Esophagus (tissue), 2 donors: ENCODE measurements around the gene CEMP1. TPM values are rescaled to one million over a fixed set of nuclear protein-coding genes. Genes with fewer than 3 reads are reported as not detected.
"Not testable (repeated sequence)": the region's sequence is repeated elsewhere in the genome, so short reads cannot be mapped to it uniquely, and the experiment has no call there.

Experiments
- H3K27ac ChIP-seq, 2 donors: one replicate each; pipeline ENCODE4 v1.5.1; 2013; ENCODE audit warnings: low read depth in 2 of 2, mild to moderate bottlenecking in 2 of 2, inconsistent platforms in 1 of 2, low read length in 1 of 2, moderate library complexity in 1 of 2
- H3K27me3 ChIP-seq, 2 donors: one replicate each; pipeline ENCODE4 v1.6.1; 2013; ENCODE audit warnings: low read length in 2 of 2, control low read depth in 1 of 2, mild to moderate bottlenecking in 1 of 2; ENCODE audit not compliant: insufficient read depth in 2 of 2, control insufficient read depth in 1 of 2
- H3K36me3 ChIP-seq, 2 donors: one replicate each; pipeline ENCODE4 v1.6.1; 2013; ENCODE audit warnings: low read length in 1 of 2; ENCODE audit not compliant: control insufficient read depth in 2 of 2, insufficient read depth in 2 of 2
- H3K4me1 ChIP-seq, 2 donors: one replicate each; pipeline ENCODE4 v1.6.1; 2013; ENCODE audit warnings: low read length in 1 of 2; ENCODE audit not compliant: control insufficient read depth in 2 of 2, insufficient read depth in 2 of 2
- H3K4me3 ChIP-seq, 2 donors: one replicate each; pipeline ENCODE4 v1.5.1; 2013; ENCODE audit warnings: low read length in 2 of 2, mild to moderate bottlenecking in 2 of 2, low read depth in 1 of 2, moderate library complexity in 1 of 2
- H3K9me3 ChIP-seq, 2 donors: one replicate each; pipeline ENCODE4 v1.6.1; 2013; ENCODE audit warnings: mild to moderate bottlenecking in 2 of 2, low read depth in 1 of 2, low read length in 1 of 2, moderate library complexity in 1 of 2; ENCODE audit not compliant: control insufficient read depth in 2 of 2, insufficient read depth in 1 of 2
- WGBS, 2 donors: extraction: QIAGEN DNeasy Blood & Tissue Kit; methylation state at CpG; one replicate each; pipeline ENCODE4 v1.1.7; 2013; 5-methylcytosine and 5-hydroxymethylcytosine counted together
- polyA plus RNA-seq, 2 donors: library from polyadenylated mRNA; stranded (reverse); fragments of 200-250 nt; gene quantifications; one replicate each; pipeline ENCODE4 v1.2.3, GENCODE V29; 2013
- donor health status: healthy with polysubstance abuse.
- donor health status: Bipolar disorder and iron deficiency.

The CEMP1 gene
- polyA plus RNA-seq, 2 donors, result 0.18 to 0.55 TPM

DNA sequence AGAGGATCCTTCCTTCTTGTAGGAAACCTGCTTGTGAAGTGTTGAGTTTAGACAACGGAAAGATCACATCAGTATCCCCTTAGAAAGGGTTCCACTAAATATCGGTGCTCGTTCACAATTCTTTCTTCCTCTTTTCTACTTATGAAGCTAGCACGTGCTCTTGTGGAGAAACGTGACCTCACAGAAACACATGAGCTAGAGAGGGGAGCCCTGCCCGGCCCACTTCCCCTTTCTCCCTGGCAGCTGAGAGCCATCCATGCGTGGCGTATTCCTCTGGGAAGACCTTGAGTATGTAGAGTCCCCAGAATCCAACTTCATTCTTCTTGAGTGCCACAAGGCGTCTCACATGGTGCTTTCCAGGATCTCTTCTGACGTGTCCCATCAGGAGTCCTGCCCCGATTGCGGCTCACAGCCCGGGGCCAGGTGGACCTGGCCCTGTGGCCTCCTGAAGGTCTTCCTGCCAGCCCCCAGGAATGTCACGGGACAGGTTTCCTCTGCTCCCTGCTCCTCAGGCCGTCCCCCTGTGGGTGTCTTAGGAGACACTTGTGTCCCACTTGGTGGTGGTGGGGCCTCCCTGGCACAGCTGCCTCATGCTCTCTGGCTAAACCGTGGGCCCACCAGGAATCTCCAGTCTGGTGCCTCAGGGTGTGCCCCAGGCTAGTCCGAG lies 29.1 kb upstream of the CEMP1 start:
- not testable (repeated sequence) for H3K27me3 ChIP-seq, H3K9me3 ChIP-seq, H3K4me3 ChIP-seq, H3K27ac ChIP-seq, H3K36me3 ChIP-seq, H3K4me1 ChIP-seq
- 69 to 83% methylated on average over 6 to 9 of the region's 17 CpGs for WGBS, 2 donors

DNA sequence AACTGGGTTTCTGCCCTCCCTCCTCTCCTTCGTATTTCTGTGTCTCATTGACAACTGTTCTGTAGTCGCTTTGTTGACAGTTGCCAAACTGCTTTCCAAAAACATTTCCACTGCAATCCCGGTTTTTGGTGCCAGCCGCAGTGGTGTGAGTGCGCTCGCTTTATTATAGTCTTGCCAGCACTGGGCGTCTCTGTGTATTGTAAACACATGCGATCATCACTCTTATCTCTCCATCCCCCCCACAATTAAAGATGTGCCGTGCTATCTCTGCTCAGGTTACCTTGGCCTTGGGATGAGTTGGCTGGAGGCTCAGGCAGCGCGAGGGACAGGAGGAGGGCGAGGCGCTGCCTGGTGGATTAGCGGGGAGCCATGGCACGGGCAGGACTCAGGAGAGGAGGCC lies 25.9 kb upstream of the CEMP1 start:
- not testable (repeated sequence) for H3K27me3 ChIP-seq, H3K9me3 ChIP-seq, H3K36me3 ChIP-seq, H3K4me1 ChIP-seq, H3K4me3 ChIP-seq, H3K27ac ChIP-seq
- WGBS, 2 donors, result 87 to 89% methylated on average over 6 of the region's 15 CpGs

- not testable (repeated sequence) for H3K27me3 ChIP-seq, H3K27ac ChIP-seq
- WGBS, 2 donors, result no CpG with 5 or more reads among the region's 13 CpGs
Observed at GRCh38 chr16:2554709-2555425, 23.7 kb upstream of the CEMP1 start.

DNA sequence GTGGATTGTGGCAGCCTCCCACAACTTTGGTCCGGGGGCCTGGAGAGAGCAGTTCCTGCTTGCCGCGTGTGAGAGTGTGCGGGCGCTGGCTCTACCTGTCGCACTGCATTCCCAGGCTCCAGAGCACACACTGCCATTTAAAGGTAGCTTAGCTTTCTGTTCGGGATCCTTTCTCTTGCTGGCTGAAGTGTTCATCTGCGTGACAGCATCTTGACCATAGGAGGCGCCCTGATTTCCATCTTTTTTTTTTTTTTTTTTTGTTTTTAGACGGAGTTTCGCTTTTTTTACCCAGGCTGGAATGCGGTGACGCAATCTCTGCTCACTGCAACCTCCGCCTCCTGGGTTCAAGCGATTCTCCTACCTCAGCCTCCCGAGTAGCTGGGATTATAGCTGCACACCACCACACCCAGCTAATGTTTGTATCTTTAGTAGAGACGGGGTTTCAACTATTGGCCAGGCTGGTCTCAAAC lies 20.2 kb upstream of the CEMP1 start:
- not testable (repeated sequence) for H3K4me1 ChIP-seq, H3K27ac ChIP-seq, H3K4me3 ChIP-seq, H3K36me3 ChIP-seq, H3K9me3 ChIP-seq, H3K27me3 ChIP-seq
- 47 to 58% methylated on average over 11 to 12 of the region's 17 CpGs for WGBS, 2 donors

More at GRCh38 chr16:2554709-2555425, 23.7 kb upstream of the CEMP1 start:
- H3K9me3 ChIP-seq, H3K36me3 ChIP-seq, H3K4me3 ChIP-seq, H3K4me1 ChIP-seq: not testable (repeated sequence)

GRCh38 chr16:2550283-2550878 lies 19.2 kb upstream of the CEMP1 start:
- H3K4me3 ChIP-seq, H3K36me3 ChIP-seq, H3K9me3 ChIP-seq, H3K4me1 ChIP-seq, H3K27ac ChIP-seq, H3K27me3 ChIP-seq: not testable (repeated sequence)
- no CpG with 5 or more reads among the region's 14 CpGs for WGBS, 2 donors

DNA sequence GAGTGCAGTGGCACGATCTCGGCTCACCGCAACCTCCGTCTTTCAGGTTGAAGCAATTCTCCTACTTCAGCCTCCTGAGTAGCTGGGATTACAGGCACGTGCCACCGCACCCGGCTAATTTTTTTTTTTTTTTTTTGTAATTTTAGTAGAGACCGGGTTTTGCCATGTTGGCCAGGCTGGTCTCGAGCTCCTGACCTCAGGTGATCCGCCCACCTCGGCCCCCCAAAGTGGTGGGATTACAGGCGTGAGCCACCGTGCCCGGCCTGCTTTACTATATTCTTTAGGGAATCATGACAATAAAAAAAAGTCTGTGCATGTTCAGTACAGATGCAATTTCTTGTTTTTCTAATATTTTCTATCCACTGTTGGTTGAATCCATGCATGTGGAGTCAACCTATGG lies 12.6 kb upstream of the CEMP1 start:
- not testable (repeated sequence) for H3K4me3 ChIP-seq, H3K9me3 ChIP-seq, H3K27me3 ChIP-seq, H3K36me3 ChIP-seq, H3K4me1 ChIP-seq, H3K27ac ChIP-seq
- WGBS, 2 donors, result 83 to 91% methylated on average over 14 of the region's 14 CpGs

- not testable (repeated sequence) for H3K27me3 ChIP-seq, H3K27ac ChIP-seq, H3K4me3 ChIP-seq, H3K9me3 ChIP-seq, H3K36me3 ChIP-seq, H3K4me1 ChIP-seq
- 35 to 66% methylated on average over 5 to 6 of the region's 6 CpGs for WGBS, 2 donors
Observed at GRCh38 chr16:2541409-2541808, 10.2 kb upstream of the CEMP1 start.

DNA sequence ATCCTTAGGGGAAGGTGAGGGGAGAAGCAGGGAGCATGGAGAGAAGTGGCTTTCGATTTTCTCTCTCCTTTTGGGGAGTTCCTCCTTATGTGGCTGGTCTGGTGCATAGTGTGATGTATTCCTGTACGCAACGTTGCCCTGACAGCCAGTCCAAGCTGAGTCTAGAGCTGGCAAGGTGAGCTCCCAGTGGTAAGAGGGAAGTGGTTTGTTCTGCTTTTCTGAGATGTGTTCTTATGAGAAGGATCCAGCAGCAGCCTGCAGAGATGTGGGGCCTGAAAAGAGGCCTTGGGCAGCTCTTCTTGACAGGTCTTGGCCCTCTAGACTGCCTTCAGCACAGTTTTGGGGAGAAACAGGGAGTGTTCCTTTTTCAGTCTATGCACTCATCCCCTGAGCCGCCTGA lies 9.7 kb upstream of the CEMP1 start:
- H3K27ac ChIP-seq, H3K4me3 ChIP-seq, H3K27me3 ChIP-seq, H3K36me3 ChIP-seq, H3K9me3 ChIP-seq: not testable (repeated sequence)
- 70 to 78% methylated on average over 4 of the region's 4 CpGs for WGBS, 2 donors
- peaks cover 3 to 14% of the 10 kb centered on the region in 2 donors for H3K4me1 ChIP-seq

- H3K36me3 ChIP-seq, H3K9me3 ChIP-seq, H3K27ac ChIP-seq, H3K4me3 ChIP-seq, H3K27me3 ChIP-seq: not testable (repeated sequence)
- peaks cover 3 to 15% of the 10 kb centered on the region in 2 donors for H3K4me1 ChIP-seq
- WGBS, 2 donors, result 44 to 56% methylated on average over 13 to 14 of the region's 14 CpGs
Observed at GRCh38 chr16:2539845-2540458, 8.7 kb upstream of the CEMP1 start.
